ENCODE data around the gene ANKRD39. TPM values are rescaled to one million over a fixed set of nuclear protein-coding genes. Genes with fewer than 3 reads are reported as not detected.
"Not testable (repeated sequence)": the region's sequence is repeated elsewhere in the genome, so short reads cannot be mapped to it uniquely, and the experiment has no call there.

Gene ANKRD39
- total RNA-seq, 1 experiment from 2014 or later = 24.4 TPM

DNA sequence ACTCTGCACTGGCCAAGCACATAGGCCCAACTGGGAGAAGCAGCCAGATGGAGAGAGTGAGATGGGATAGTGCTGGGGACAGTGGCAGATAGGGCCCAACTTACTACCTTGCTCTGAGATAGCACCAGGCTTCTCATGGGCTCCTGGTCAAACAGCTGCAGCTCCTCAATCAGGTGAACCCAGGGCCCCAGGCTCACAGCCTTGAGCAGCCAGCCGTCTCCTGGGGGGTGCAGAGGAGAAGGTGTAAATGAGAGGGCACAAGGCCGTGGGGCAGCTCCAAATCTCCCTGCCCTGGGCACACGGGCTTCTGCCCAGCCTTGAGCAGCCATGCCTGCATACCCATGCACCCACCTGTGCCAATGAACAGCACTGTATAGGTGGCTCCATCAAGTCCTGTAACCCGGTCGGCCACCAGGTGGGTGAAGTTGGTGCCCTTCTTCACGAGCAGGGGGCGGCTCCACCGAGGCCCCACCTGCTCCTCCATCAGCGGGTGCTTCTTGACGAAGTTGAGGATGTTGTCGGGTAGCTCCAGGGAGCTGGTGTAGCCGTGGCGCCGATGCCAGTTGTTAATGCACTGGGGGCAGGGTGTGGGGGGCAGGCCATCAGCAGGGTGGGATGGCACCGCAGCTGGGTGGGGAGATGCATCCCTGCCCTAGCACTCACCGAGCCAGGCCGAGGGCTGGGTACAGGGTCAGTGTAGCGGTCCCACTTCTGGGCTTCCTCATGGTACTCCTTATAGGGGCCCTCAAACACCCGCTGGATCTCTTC lies 5.9 kb upstream of the ANKRD39 start:
- no peak for TF ChIP-seq SIN3A (IDR thresholded peaks at IDR 0.05; ENCODE audit: borderline replicate concordance, insufficient read depth, low read depth, low read length)
- no peak for TF ChIP-seq POLR2AphosphoS5 (IDR thresholded peaks at IDR 0.05; ENCODE audit: low read depth, low read length)
- TF ChIP-seq, protein P1, sequence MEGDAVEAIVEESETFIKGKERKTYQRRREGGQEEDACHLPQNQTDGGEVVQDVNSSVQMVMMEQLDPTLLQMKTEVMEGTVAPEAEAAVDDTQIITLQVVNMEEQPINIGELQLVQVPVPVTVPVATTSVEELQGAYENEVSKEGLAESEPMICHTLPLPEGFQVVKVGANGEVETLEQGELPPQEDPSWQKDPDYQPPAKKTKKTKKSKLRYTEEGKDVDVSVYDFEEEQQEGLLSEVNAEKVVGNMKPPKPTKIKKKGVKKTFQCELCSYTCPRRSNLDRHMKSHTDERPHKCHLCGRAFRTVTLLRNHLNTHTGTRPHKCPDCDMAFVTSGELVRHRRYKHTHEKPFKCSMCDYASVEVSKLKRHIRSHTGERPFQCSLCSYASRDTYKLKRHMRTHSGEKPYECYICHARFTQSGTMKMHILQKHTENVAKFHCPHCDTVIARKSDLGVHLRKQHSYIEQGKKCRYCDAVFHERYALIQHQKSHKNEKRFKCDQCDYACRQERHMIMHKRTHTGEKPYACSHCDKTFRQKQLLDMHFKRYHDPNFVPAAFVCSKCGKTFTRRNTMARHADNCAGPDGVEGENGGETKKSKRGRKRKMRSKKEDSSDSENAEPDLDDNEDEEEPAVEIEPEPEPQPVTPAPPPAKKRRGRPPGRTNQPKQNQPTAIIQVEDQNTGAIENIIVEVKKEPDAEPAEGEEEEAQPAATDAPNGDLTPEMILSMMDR (IDR thresholded peaks at IDR 0.05) = no peak
- no peak for TF ChIP-seq TCF7L2 (IDR thresholded peaks at IDR 0.05; ENCODE audit: low read depth, low read length)
- TF ChIP-seq, protein P2, sequence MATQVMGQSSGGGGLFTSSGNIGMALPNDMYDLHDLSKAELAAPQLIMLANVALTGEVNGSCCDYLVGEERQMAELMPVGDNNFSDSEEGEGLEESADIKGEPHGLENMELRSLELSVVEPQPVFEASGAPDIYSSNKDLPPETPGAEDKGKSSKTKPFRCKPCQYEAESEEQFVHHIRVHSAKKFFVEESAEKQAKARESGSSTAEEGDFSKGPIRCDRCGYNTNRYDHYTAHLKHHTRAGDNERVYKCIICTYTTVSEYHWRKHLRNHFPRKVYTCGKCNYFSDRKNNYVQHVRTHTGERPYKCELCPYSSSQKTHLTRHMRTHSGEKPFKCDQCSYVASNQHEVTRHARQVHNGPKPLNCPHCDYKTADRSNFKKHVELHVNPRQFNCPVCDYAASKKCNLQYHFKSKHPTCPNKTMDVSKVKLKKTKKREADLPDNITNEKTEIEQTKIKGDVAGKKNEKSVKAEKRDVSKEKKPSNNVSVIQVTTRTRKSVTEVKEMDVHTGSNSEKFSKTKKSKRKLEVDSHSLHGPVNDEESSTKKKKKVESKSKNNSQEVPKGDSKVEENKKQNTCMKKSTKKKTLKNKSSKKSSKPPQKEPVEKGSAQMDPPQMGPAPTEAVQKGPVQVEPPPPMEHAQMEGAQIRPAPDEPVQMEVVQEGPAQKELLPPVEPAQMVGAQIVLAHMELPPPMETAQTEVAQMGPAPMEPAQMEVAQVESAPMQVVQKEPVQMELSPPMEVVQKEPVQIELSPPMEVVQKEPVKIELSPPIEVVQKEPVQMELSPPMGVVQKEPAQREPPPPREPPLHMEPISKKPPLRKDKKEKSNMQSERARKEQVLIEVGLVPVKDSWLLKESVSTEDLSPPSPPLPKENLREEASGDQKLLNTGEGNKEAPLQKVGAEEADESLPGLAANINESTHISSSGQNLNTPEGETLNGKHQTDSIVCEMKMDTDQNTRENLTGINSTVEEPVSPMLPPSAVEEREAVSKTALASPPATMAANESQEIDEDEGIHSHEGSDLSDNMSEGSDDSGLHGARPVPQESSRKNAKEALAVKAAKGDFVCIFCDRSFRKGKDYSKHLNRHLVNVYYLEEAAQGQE (IDR thresholded peaks at IDR 0.05; ENCODE audit: insufficient read depth in 1 of 2, low read depth in 2 of 2, low read length in 1 of 2) = no peak
- peaks cover 11% of the 10 kb centered on the region; the same call in 1 of the 2 replicates for H3K36me3 ChIP-seq (ENCODE audit: control insufficient read depth, insufficient read depth, low read length)
- POLR2A ChIA-PET = no interaction called here
- no peaks in the 10 kb centered on the region for H3K9me3 ChIP-seq (ENCODE audit: control insufficient read depth, insufficient read depth, low read depth, low read length)
- no peak overlapping the region for H3K27ac ChIP-seq (ENCODE audit: low read length)
- CTCF ChIA-PET = no interaction called here
- no peak overlapping the region for H3K4me3 ChIP-seq (ENCODE audit: low read depth in 2 of 2, low read length in 2 of 2)
- intact Hi-C loops (cut with micrococcal nuclease; ENCODE audit: unreplicated experiment) = no loop called here
- ATAC-seq = no peak
- DNase-seq (ENCODE audit: low read depth, low spot score) = no peak
- in situ Hi-C loops (cut with HindIII; ENCODE audit: low pct_unique_long_range_greater_than_20kb, low sequenced_read_pairs) = no loop called here
- H3K27me3 ChIP-seq (ENCODE audit: control insufficient read depth, insufficient read depth, low read length) = no peaks in the 10 kb centered on the region
- BruUV-seq (replicated peaks) = no TSS peak
- peaks cover 14% of the 10 kb centered on the region for H3K4me1 ChIP-seq (ENCODE audit: control insufficient read depth, insufficient read depth, low read length)

DNA sequence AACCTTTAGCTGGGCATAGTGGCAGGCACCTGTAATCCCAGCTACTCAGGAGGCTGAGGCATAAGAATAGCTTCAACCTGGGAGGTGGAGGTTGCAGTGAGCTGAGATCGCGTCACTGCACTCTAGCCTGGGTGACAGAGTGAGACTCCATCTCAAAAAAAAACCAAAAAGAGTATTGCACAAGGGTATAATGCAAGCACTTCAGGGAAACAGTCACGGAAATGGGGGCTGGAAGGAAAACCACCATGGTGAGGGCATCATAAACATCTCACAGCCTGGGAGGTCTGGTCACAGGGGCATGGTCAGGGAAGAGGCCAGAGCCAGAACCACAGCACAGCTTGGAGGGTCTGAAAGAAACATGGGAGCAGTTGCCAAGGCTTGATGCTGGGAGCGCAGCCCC lies 5.2 kb upstream of the ANKRD39 start:
- H3K36me3 ChIP-seq (ENCODE audit: control insufficient read depth, insufficient read depth, low read length); DNase-seq (ENCODE audit: low read depth, low spot score); BruUV-seq (replicated peaks); H3K4me3 ChIP-seq (ENCODE audit: low read depth in 2 of 2, low read length in 2 of 2); H3K27ac ChIP-seq (ENCODE audit: low read length); H3K9me3 ChIP-seq (ENCODE audit: control insufficient read depth, insufficient read depth, low read depth, low read length); POLR2A ChIA-PET; H3K27me3 ChIP-seq (ENCODE audit: control insufficient read depth, insufficient read depth, low read length); intact Hi-C loops (cut with micrococcal nuclease; ENCODE audit: unreplicated experiment); in situ Hi-C loops (cut with HindIII; ENCODE audit: low pct_unique_long_range_greater_than_20kb, low sequenced_read_pairs); ATAC-seq: not testable (repeated sequence)
- peaks cover 14% of the 10 kb centered on the region for H3K4me1 ChIP-seq (ENCODE audit: control insufficient read depth, insufficient read depth, low read length)
- CTCF ChIA-PET = interaction anchor here (0.7 kb wide), 1 partner anchor 249 kb away, joined by 3 read pairs; no protein-coding TSS in a partner anchor

DNA sequence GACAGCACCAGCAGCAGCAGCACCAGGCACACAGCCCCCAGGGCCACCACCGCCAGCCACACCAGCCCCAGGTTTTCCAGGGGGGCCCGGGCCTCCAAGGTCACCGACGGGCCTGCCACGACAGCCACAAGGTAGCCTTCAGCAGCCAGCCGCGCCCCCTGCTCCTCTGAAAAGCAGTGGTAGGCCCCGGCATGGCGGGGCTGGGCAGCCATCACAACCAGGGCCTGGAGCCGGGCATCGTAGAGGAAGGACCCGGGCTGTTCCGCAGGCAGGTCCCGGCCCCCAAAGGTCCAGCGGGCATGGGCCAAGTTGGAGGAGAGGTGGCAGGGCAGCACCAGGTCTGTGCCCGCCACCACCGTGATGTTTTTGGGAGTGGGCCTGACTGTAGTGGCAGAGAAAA lies 3.3 kb upstream of the ANKRD39 start:
- Histone ChIP-seq H3K27ac (ENCODE audit: low read length) (no peak overlapping the region), H3K9me3 (ENCODE audit: control insufficient read depth, insufficient read depth, low read depth, low read length) (no peaks in the 10 kb centered on the region), H3K4me1 (ENCODE audit: control insufficient read depth, insufficient read depth, low read length) (peaks cover 15% of the 10 kb centered on the region), H3K36me3 (ENCODE audit: control insufficient read depth, insufficient read depth, low read length) (peaks cover 10% of the 10 kb centered on the region; the same call in 1 of the 2 replicates), H3K27me3 (ENCODE audit: control insufficient read depth, insufficient read depth, low read length) (no peaks in the 10 kb centered on the region), H3K4me3 (ENCODE audit: low read depth in 2 of 2, low read length in 2 of 2) (no peak overlapping the region)
- BruUV-seq (replicated peaks) = no TSS peak
- DNase-seq (ENCODE audit: low read depth, low spot score) (no peak), ATAC-seq (no peak)
- CTCF ChIA-PET = interaction anchor here (0.6 kb wide), 1 partner anchor 97 kb away, joined by 8 read pairs; no protein-coding TSS in a partner anchor
- intact Hi-C loops (cut with micrococcal nuclease; ENCODE audit: unreplicated experiment) (no loop called here), in situ Hi-C loops (cut with HindIII; ENCODE audit: low pct_unique_long_range_greater_than_20kb, low sequenced_read_pairs) (no loop called here)
- TF ChIP-seq POLR2AphosphoS5 (IDR thresholded peaks at IDR 0.05; ENCODE audit: low read depth, low read length) (no peak), TCF7L2 (IDR thresholded peaks at IDR 0.05; ENCODE audit: low read depth, low read length) (no peak), SIN3A (IDR thresholded peaks at IDR 0.05; ENCODE audit: borderline replicate concordance, insufficient read depth, low read depth, low read length) (no peak)
- TF ChIP-seq, protein P1 (IDR thresholded peaks at IDR 0.05) = no peak
- TF ChIP-seq, protein P2 (IDR thresholded peaks at IDR 0.05; ENCODE audit: insufficient read depth in 1 of 2, low read depth in 2 of 2, low read length in 1 of 2) = no peak
- POLR2A ChIA-PET = no interaction called here
